GM12874 (cell line): ENCODE results near the gene ANKRD44.

Experiments used
- CTCF ChIP-seq: IDR thresholded peaks from 2 replicates; pipeline ENCODE4 v1.5.1; 2011; ENCODE audit warnings: low read depth, mild to moderate bottlenecking, control low read depth, low read length, moderate library complexity; ENCODE audit not compliant: insufficient read depth

Gene ANKRD44

GRCh38 chr2:197135806-197136205 lies 174.8 kb downstream of the ANKRD44 start:
- TF ChIP-seq CTCF = no peak

GRCh38 chr2:197134206-197134605 lies 176.4 kb downstream of the ANKRD44 start:
- no peak for TF ChIP-seq CTCF

- no peak for TF ChIP-seq CTCF
These were observed 179.1 kb downstream of the ANKRD44 start for GRCh38 chr2:197131558-197131855.

- no peak for TF ChIP-seq CTCF
These were observed 180.3 kb downstream of the ANKRD44 start for GRCh38 chr2:197130318-197130717.

GRCh38 chr2:197128897-197129296 lies 181.7 kb downstream of the ANKRD44 start:
- no peak for TF ChIP-seq CTCF

- no peak for TF ChIP-seq CTCF
These were observed 182.5 kb downstream of the ANKRD44 start for GRCh38 chr2:197128126-197128525.

- no peak for TF ChIP-seq CTCF
These were observed 183.8 kb downstream of the ANKRD44 start for GRCh38 chr2:197126630-197127352.
